DOHH2 (cell line): ENCODE data around the gene MPHOSPH10.

Source experiments
- CTCF ChIP-seq: fragments of 200-600 bp; sonication (generic); IDR thresholded peaks from one replicate; pipeline ENCODE4 v1.5.1; 2014; ENCODE audit warnings: antibody characterized with exemption, mild to moderate bottlenecking, low read depth, low read length; ENCODE audit not compliant: poor library complexity, severe bottlenecking
- EZH2phosphoT487 ChIP-seq: fragments of 200-600 bp; sonication (generic); IDR thresholded peaks from 2 replicates; pipeline ENCODE4 v1.6.1; 2017; ENCODE audit warnings: borderline replicate concordance, mild to moderate bottlenecking, antibody characterized with exemption, low read length, moderate library complexity, mixed read lengths

GRCh38 chr2:71156573-71156972 is 26.1 kb downstream of the MPHOSPH10 start:
- TF ChIP-seq CTCF (no peak), EZH2phosphoT487 (no peak)
